Astrocyte of the spinal cord (primary cell): ENCODE results near the gene ZCCHC17.
"Not testable (repeated sequence)": the region's sequence is repeated elsewhere in the genome, so short reads cannot be mapped to it uniquely, and the experiment has no call there.

ENCODE experiments used
- DNase-seq: peaks from one replicate; pipeline ENCODE4 v3.0.0; 2011; ENCODE audit warnings: low read depth, low spot score
- H3K4me3 ChIP-seq: 2 replicates; pipeline ENCODE4 v1.5.1; 2011; ENCODE audit warnings: low read depth, mild to moderate bottlenecking, low read length, moderate library complexity
- in situ Hi-C: cut with HindIII; loops from 2 replicates; pipeline ENCODE4 v1.10.0; 2017; ENCODE audit warnings: low sequenced_read_pairs
- TF ChIP-seq, protein P1 (sequence below): IDR thresholded peaks from 2 replicates; pipeline ENCODE4 v1.5.1; 2012; ENCODE audit warnings: low read depth, mild to moderate bottlenecking, low read length, inconsistent platforms

Gene ZCCHC17

DNA sequence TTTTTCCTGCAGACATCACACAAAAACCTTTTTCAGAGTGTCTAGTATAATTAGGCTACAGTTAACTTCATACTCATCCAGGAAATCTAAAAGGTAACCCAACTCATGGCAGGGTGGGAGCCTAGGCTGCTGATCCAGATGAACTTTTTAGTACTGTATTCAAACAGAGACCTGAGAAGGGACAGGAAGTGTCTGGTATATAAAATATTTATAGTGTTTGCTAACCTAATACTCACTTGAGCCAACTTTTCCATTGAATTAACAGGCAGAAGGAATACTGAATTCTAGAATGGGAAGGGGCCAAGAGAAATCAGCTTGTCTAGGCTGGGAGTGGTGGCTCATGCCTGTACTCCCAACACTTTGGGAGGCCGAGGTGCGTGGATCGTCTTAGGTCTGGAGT is 34.9 kb upstream of the ZCCHC17 start:
- no peak for DNase-seq
- no peak overlapping the region for H3K4me3 ChIP-seq
- in situ Hi-C loops: no loop called here
- TF ChIP-seq, protein P1, sequence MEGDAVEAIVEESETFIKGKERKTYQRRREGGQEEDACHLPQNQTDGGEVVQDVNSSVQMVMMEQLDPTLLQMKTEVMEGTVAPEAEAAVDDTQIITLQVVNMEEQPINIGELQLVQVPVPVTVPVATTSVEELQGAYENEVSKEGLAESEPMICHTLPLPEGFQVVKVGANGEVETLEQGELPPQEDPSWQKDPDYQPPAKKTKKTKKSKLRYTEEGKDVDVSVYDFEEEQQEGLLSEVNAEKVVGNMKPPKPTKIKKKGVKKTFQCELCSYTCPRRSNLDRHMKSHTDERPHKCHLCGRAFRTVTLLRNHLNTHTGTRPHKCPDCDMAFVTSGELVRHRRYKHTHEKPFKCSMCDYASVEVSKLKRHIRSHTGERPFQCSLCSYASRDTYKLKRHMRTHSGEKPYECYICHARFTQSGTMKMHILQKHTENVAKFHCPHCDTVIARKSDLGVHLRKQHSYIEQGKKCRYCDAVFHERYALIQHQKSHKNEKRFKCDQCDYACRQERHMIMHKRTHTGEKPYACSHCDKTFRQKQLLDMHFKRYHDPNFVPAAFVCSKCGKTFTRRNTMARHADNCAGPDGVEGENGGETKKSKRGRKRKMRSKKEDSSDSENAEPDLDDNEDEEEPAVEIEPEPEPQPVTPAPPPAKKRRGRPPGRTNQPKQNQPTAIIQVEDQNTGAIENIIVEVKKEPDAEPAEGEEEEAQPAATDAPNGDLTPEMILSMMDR: no peak

DNA sequence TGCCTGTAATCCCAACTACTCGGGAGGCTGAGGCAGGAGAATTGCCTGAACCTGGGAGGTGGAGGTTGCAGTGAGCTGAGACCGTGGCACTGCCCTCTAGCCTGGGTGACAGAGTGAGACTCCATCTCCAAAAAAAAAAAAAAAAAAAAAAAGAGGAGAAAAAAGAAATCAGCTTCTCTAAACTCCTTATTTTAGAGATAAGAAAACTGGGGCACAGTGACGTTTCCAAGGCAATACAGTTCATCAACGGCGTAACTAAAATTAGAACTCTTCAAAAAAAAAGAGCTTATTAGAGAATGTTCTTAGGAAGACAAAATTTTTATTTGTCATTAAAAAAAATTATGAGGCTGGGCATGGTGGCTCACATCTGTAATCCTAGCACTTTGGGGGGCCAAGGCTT is 34.4 kb upstream of the ZCCHC17 start:
- H3K4me3 ChIP-seq, in situ Hi-C loops, DNase-seq: not testable (repeated sequence)

DNA sequence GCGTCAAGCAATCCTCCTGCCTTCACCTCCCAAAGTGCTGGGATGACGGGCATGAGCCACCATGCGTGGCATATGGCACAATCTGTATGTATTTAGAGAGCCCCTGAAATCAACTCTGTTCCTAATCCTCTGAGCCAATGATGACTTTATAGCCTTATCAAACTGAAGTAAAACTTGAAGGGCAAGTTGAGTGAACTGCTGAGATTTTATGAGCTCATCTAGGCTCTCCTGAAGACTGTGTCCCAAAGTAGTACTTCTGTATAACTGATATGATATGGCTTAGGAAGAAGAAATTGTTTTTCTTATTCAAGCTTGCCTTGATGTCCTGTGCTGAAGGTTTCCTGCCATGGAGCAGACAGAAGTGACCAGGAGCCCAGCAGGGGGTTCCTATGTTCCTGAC is 33.4 kb upstream of the ZCCHC17 start:
- DNase-seq: no peak
- TF ChIP-seq, protein P1: no peak
- in situ Hi-C loops: no loop called here
- no peak overlapping the region for H3K4me3 ChIP-seq

DNA sequence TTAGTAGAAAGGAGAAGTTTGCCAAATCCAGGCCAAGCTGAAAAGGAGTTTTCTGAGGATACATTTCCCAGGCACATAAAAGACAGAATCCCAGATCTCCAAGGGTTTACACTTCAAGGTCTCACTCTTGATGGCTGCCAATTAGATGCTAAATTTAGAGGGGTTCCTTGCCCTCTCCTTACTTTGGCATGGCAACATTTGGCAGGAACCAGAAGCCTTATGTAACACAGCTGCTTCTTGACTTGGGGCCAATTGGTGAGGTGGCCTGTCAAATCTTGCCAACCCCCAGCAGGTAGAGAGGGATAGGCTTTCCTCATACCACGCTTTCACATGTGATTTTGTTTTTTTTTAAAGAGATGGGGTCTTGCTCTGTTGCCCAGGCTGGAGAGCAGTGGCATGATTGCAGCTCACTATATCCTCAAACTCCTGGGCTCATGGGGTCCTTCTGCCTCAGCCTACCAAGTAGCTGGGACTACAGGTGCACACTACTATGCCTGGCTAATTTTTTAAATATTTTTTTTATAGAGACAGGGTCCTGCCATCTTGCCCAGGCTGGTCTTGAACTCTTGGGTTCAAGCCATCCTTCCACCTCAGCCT is 31.9 kb upstream of the ZCCHC17 start:
- no peak overlapping the region for H3K4me3 ChIP-seq
- DNase-seq: no peak
- TF ChIP-seq, protein P1: no peak
- in situ Hi-C loops: no loop called here

DNA sequence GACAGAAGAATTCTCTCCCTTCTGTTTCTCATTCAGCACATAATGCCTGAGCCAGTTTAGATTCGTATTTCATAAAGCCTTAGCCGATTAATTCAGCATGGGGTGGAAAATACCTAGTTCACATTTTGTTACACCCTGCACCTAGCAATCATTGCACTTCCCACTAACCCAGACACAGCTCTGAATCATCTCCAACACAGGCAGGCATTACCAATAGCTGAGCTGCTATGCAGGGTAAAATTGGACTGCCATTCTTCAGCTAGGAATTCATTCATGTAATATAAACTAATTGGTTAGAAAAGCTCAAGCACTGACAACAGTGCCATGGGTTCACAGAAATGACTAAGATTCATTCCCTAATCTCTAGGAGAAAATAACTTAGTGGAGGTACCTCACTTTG is 30.3 kb upstream of the ZCCHC17 start:
- TF ChIP-seq, protein P1: no peak
- H3K4me3 ChIP-seq: no peak overlapping the region
- DNase-seq: no peak
- in situ Hi-C loops: no loop called here

DNA sequence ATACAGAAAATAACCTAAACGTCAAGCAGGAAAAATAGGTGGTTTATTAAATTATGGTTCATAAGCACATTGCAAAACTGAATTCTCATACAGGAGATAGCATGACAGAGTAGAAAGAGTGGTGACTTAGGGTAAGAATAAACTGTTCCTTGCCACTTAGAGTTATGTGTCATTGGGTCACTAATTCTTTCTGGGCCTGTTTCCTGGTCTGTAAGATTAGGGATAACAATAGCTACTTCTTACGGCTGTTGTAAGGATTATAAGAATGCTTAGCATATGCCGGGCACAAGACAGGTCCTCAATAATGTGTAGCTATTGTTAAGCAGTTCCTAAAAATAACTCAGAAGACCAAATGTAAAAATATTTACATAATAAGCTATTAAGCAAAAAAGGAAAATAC is 24.5 kb upstream of the ZCCHC17 start:
- no peak for DNase-seq

DNA sequence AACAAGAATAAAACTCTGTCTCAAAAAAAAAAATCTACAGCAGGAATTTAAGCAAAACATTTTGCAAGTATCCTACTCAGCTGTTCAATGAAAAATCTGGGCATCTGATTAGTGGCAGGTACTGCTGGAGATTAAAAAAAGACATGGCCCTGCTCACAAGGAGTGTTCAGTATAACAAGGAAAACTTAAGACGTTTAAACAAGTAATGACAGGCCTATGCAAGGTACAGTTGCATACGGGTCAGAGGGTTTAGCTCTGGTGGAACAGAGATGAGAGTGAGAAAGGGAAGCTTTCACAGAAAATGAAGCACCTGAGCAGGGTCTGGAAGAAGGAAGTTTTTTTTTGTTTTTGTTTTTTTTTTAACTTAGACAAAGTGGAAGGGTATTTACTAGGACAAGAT is 23.2 kb upstream of the ZCCHC17 start:
- no peak for DNase-seq
- in situ Hi-C loops: no loop called here
- H3K4me3 ChIP-seq: no peak overlapping the region
- TF ChIP-seq, protein P1: no peak

More for the DNA sequence above, 24.5 kb upstream of the ZCCHC17 start:
- no peak overlapping the region for H3K4me3 ChIP-seq
- in situ Hi-C loops: no loop called here
- TF ChIP-seq, protein P1: no peak

DNA sequence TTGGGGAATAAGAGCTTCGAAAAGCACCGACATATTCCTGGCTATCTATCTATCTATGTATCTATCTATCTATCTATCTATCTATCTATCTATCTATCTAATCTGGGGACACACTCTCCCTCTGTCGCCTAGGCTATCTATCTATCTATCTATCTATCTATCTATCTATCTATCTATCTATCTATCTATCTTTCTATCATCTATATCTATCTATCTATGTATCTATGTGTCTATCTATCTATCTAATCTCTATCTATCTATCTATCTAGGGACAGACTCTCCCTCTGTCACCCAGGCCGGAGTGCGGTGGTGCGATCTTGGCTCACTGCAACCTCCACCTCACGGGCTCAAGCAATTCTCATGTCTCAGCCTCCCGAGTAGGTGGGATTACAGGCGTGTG is 14.4 kb upstream of the ZCCHC17 start:
- in situ Hi-C loops, DNase-seq, H3K4me3 ChIP-seq: not testable (repeated sequence)

DNA sequence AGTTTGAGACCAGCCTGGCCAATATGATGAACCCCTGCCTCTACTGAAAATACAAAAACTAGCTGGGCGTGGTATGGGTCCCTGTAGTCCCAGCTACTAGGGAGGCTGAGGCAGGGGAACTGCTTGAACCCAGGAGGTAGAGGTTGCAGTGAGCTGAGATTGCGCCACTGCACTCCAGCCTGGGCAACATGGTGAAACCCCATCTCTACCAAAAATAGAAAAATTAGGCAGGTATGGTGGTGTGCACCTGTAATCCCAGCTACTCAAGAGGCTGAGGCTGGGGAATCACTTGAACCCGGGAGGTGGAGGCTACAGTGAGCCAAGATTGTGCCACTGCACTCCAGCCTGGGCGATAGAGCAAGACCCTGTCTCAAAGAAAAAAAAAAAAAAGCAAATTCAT is 9.0 kb upstream of the ZCCHC17 start:
- DNase-seq, in situ Hi-C loops, H3K4me3 ChIP-seq: not testable (repeated sequence)
